ENCODE results near the gene HDHD5.

The HDHD5 gene

GRCh38 chr22:17158568-17159503, at the start of gene HDHD5:
HDHD5 (minus strand) TSS chr22:17159277; CDS start chr22:17159251, 26 bp downstream.
- no peaks in the 10 kb centered on the region for H3K27me3 Mint-ChIP-seq (ENCODE audit: low read depth)
- no peaks in the 10 kb centered on the region for H3K36me3 Mint-ChIP-seq (ENCODE audit: low read depth)
- H3K4me1 Mint-ChIP-seq (ENCODE audit: low read depth), result peaks cover 29% of the 10 kb centered on the region
- no peaks in the 10 kb centered on the region for H3K9me3 Mint-ChIP-seq
- peak within 1 kb of the TSS; percentile 70 for H3K27ac Mint-ChIP-seq
- peak within 1 kb of the TSS; percentile 83 for H3K4me3 Mint-ChIP-seq

GRCh38 chr22:17205432-17205831, 46.4 kb upstream of the HDHD5 start:
- no peak overlapping the region for H3K27ac Mint-ChIP-seq
- H3K27me3 Mint-ChIP-seq (ENCODE audit: low read depth), result no peaks in the 10 kb centered on the region
- peaks cover 34% of the 10 kb centered on the region for H3K36me3 Mint-ChIP-seq (ENCODE audit: low read depth)
- H3K4me1 Mint-ChIP-seq (ENCODE audit: low read depth), result no peaks in the 10 kb centered on the region
- H3K4me3 Mint-ChIP-seq, result no peak overlapping the region
- H3K9me3 Mint-ChIP-seq, result no peaks in the 10 kb centered on the region

GRCh38 chr22:17201285-17201945, 42.3 kb upstream of the HDHD5 start:
- Mint-ChIP-seq H3K4me1 (ENCODE audit: low read depth) (no peaks in the 10 kb centered on the region), H3K4me3 (no peak overlapping the region), H3K27ac (no peak overlapping the region), H3K9me3 (no peaks in the 10 kb centered on the region), H3K27me3 (ENCODE audit: low read depth) (no peaks in the 10 kb centered on the region), H3K36me3 (ENCODE audit: low read depth) (peaks cover 36% of the 10 kb centered on the region)

- H3K27me3 Mint-ChIP-seq (ENCODE audit: low read depth), result no peaks in the 10 kb centered on the region
- peaks cover 31% of the 10 kb centered on the region for H3K36me3 Mint-ChIP-seq (ENCODE audit: low read depth)
- no peak overlapping the region for H3K4me3 Mint-ChIP-seq
- H3K27ac Mint-ChIP-seq, result no peak overlapping the region
- no peaks in the 10 kb centered on the region for H3K4me1 Mint-ChIP-seq (ENCODE audit: low read depth)
- no peaks in the 10 kb centered on the region for H3K9me3 Mint-ChIP-seq
Measured at GRCh38 chr22:17199003-17199731, 40.1 kb upstream of the HDHD5 start.

- peaks cover 25% of the 10 kb centered on the region for H3K36me3 Mint-ChIP-seq (ENCODE audit: low read depth)
- H3K4me1 Mint-ChIP-seq (ENCODE audit: low read depth), result no peaks in the 10 kb centered on the region
- no peak overlapping the region for H3K27ac Mint-ChIP-seq
- H3K9me3 Mint-ChIP-seq, result no peaks in the 10 kb centered on the region
- H3K27me3 Mint-ChIP-seq (ENCODE audit: low read depth), result no peaks in the 10 kb centered on the region
- no peak overlapping the region for H3K4me3 Mint-ChIP-seq
Measured at GRCh38 chr22:17198170-17199002, 39.3 kb upstream of the HDHD5 start.

GRCh38 chr22:17194213-17194612, 35.1 kb upstream of the HDHD5 start:
- Mint-ChIP-seq H3K4me3 (no peak overlapping the region), H3K36me3 (ENCODE audit: low read depth) (peaks cover 3% of the 10 kb centered on the region), H3K27ac (no peak overlapping the region), H3K4me1 (ENCODE audit: low read depth) (no peaks in the 10 kb centered on the region), H3K9me3 (no peaks in the 10 kb centered on the region), H3K27me3 (ENCODE audit: low read depth) (no peaks in the 10 kb centered on the region)

- peak overlapping the region; percentile 64 for H3K27ac Mint-ChIP-seq
- H3K9me3 Mint-ChIP-seq, result no peaks in the 10 kb centered on the region
- H3K36me3 Mint-ChIP-seq (ENCODE audit: low read depth), result peaks cover 2% of the 10 kb centered on the region
- no peaks in the 10 kb centered on the region for H3K4me1 Mint-ChIP-seq (ENCODE audit: low read depth)
- H3K27me3 Mint-ChIP-seq (ENCODE audit: low read depth), result no peaks in the 10 kb centered on the region
- no peak overlapping the region for H3K4me3 Mint-ChIP-seq
Measured at GRCh38 chr22:17192186-17192585, 33.1 kb upstream of the HDHD5 start.

GRCh38 chr22:17191163-17191784, 32.2 kb upstream of the HDHD5 start:
- Mint-ChIP-seq H3K4me1 (ENCODE audit: low read depth) (no peaks in the 10 kb centered on the region), H3K9me3 (no peaks in the 10 kb centered on the region)

GRCh38 chr22:17190702-17191101, 31.6 kb upstream of the HDHD5 start:
- Mint-ChIP-seq H3K27ac (no peak overlapping the region), H3K4me3 (no peak overlapping the region), H3K9me3 (no peaks in the 10 kb centered on the region), H3K36me3 (ENCODE audit: low read depth) (peaks cover 5% of the 10 kb centered on the region), H3K4me1 (ENCODE audit: low read depth) (no peaks in the 10 kb centered on the region), H3K27me3 (ENCODE audit: low read depth) (no peaks in the 10 kb centered on the region)

More at GRCh38 chr22:17191163-17191784, 32.2 kb upstream of the HDHD5 start:
- H3K4me3 Mint-ChIP-seq, result no peak overlapping the region
- no peaks in the 10 kb centered on the region for H3K27me3 Mint-ChIP-seq (ENCODE audit: low read depth)
- no peak overlapping the region for H3K27ac Mint-ChIP-seq
- H3K36me3 Mint-ChIP-seq (ENCODE audit: low read depth), result peaks cover 2% of the 10 kb centered on the region

- no peak overlapping the region for H3K4me3 Mint-ChIP-seq
- H3K4me1 Mint-ChIP-seq (ENCODE audit: low read depth), result peaks cover 2% of the 10 kb centered on the region
- H3K9me3 Mint-ChIP-seq, result no peaks in the 10 kb centered on the region
- no peak overlapping the region for H3K27ac Mint-ChIP-seq
- peaks cover 3% of the 10 kb centered on the region for H3K27me3 Mint-ChIP-seq (ENCODE audit: low read depth)
- peaks cover 15% of the 10 kb centered on the region for H3K36me3 Mint-ChIP-seq (ENCODE audit: low read depth)
Measured at GRCh38 chr22:17176715-17177114, 17.6 kb upstream of the HDHD5 start.

GRCh38 chr22:17172029-17172833, 13.2 kb upstream of the HDHD5 start:
- H3K4me1 Mint-ChIP-seq (ENCODE audit: low read depth), result peaks cover 7% of the 10 kb centered on the region
- no peak overlapping the region for H3K27ac Mint-ChIP-seq
- H3K4me3 Mint-ChIP-seq, result peak overlapping the region; percentile 51
- H3K27me3 Mint-ChIP-seq (ENCODE audit: low read depth), result peaks cover 16% of the 10 kb centered on the region
- H3K36me3 Mint-ChIP-seq (ENCODE audit: low read depth), result no peaks in the 10 kb centered on the region
- no peaks in the 10 kb centered on the region for H3K9me3 Mint-ChIP-seq

- Mint-ChIP-seq H3K4me3 (peak overlapping the region; percentile 77), H3K9me3 (no peaks in the 10 kb centered on the region), H3K27ac (peak overlapping the region; percentile 51), H3K27me3 (ENCODE audit: low read depth) (peaks cover 17% of the 10 kb centered on the region), H3K4me1 (ENCODE audit: low read depth) (peaks cover 7% of the 10 kb centered on the region), H3K36me3 (ENCODE audit: low read depth) (no peaks in the 10 kb centered on the region)
Measured at GRCh38 chr22:17171153-17172028, 12.3 kb upstream of the HDHD5 start.

Data from T-helper 1 cell treated with Interleukin-12 subunit alpha and Interleukin-12 subunit beta and Interleukin-4 antibody, amounts not matched to agents 30 μg/mL and 1 μg/mL, for 36 hours (primary cell).